AG10803 (cell line): Measurements from ENCODE around the gene SORBS2.
A peak's percentile ranks its signal among the peaks of the same experiment; 100 is the strongest.

Experiments used
- DNase-seq: peaks from one replicate; pipeline ENCODE4 v3.0.0; 2010; ENCODE audit warnings: low read depth
- H3K4me3 ChIP-seq: 2 replicates; pipeline ENCODE4 v1.5.1; 2011; ENCODE audit warnings: mild to moderate bottlenecking, low read length, control low read depth
- TF ChIP-seq, protein P1 (sequence below): conservative IDR thresholded peaks from 2 replicates; pipeline ENCODE4 v1.5.1; 2011; ENCODE audit warnings: mild to moderate bottlenecking, low read length, control low read depth, inconsistent platforms

Gene SORBS2

DNA sequence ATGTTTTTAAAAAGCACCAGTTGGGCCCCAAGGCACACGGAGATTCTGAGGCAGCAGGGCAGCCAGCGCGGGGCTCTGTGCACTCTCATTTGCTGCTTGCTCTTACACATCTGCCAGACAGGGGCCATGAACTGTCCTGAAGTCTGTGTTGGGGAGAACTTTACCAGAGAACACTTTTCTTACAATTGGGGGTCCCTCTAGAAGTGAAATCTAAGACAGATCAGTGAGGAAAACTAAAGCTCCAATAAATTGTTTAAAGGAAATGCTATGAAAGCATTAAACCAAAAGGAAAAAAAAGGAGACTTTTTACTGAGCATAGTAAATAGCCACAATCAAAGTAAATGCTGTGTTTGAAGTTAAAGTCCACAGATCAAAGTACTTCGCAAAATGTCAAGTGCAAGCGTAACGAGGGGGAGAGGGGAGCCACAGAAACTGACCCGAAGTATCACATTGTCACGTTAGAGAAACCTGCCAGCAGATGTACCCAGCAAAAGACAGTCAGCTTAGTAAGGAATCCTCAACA is 37.8 kb downstream of the SORBS2 start:
- peak overlapping the region; percentile 18 for H3K4me3 ChIP-seq
- TF ChIP-seq, protein P1, sequence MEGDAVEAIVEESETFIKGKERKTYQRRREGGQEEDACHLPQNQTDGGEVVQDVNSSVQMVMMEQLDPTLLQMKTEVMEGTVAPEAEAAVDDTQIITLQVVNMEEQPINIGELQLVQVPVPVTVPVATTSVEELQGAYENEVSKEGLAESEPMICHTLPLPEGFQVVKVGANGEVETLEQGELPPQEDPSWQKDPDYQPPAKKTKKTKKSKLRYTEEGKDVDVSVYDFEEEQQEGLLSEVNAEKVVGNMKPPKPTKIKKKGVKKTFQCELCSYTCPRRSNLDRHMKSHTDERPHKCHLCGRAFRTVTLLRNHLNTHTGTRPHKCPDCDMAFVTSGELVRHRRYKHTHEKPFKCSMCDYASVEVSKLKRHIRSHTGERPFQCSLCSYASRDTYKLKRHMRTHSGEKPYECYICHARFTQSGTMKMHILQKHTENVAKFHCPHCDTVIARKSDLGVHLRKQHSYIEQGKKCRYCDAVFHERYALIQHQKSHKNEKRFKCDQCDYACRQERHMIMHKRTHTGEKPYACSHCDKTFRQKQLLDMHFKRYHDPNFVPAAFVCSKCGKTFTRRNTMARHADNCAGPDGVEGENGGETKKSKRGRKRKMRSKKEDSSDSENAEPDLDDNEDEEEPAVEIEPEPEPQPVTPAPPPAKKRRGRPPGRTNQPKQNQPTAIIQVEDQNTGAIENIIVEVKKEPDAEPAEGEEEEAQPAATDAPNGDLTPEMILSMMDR = no peak
- DNase-seq = no peak

DNA sequence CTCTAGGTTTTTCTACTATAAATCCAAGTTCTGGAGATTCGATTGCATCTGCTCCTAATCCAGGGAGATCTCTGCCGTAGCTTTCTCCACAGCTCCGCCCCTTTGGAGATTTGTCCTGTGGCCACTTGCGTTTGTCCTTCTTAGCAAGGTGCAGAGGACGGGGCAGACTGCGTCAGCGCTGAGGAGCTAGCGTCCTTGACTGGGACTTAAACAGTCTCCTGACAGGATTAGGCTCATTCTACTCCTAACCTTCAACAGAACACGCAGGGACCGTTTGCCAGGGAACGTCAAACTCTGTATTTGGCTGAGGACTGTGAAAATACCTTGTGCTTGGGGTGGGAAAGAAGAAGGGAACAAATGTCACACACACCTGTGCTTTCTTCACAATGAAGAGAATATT is 38.6 kb downstream of the SORBS2 start:
- no peak for DNase-seq
- TF ChIP-seq, protein P1 = no peak
- H3K4me3 ChIP-seq = no peak overlapping the region

DNA sequence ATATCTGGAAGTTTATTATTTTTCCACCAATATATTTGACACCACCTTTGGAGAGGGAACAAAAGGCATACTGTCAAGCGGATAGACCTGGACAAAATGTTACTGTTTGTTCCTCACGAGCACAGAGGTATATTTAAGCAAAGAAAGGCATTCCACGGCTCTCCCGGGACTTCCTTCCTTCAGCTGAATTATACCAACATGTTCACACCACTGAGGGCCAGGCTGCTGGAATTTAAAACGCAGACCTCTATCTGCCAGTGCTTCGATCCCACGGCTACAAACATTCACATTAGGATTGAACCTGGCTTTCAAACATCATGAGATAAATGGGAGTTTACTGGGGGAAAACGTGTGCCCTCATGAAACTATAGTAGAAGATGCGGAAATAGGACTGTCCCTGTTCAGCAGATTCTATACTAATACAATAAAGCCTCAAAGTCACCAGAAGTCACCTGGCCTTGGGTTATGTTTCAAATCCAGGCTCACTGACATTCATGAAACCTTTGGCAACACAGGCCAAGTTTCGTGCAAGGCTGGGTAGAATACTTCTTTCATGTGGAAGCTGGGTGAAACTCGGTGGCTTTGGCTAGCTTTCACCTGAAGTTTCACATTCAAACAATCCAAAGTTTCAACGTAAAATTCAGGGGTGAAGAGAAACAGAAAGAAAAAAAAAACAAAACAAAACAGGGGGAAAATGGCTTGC is 39.5 kb downstream of the SORBS2 start:
- no peak for DNase-seq
- no peak overlapping the region for H3K4me3 ChIP-seq
- TF ChIP-seq, protein P1 = no peak

DNA sequence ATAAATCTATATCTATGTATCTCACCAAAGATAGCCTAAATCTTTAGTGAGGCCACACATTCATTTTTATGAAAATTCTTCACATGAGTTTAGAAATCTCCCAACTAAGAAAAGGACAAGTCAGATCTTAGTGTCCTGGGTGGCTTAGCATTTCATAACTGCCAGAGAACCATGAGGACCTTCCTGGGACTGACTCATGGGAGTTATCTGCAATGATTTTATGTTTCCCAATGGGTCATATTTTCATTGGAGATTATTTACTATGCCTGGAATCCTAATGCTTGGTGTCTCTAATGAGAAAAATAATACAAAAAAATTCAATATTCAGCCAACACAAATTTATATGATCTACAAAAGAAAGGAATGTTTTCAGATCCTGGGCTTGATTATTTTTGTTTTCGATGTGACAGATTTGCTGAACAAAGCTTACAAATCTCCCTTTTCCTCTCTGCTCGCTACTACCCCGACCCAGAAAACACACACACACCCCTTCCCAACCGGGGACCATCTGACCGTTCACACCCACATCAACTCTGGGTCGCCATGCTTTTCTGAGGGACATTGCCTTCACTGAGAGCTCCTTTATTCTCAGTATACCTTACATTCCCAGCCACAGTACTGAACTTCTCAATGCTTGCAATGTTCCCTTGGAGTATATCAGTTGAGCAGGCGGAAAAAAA is 40.1 kb downstream of the SORBS2 start:
- TF ChIP-seq, protein P1 = no peak
- peak; percentile 47 for DNase-seq
- H3K4me3 ChIP-seq = no peak overlapping the region

DNA sequence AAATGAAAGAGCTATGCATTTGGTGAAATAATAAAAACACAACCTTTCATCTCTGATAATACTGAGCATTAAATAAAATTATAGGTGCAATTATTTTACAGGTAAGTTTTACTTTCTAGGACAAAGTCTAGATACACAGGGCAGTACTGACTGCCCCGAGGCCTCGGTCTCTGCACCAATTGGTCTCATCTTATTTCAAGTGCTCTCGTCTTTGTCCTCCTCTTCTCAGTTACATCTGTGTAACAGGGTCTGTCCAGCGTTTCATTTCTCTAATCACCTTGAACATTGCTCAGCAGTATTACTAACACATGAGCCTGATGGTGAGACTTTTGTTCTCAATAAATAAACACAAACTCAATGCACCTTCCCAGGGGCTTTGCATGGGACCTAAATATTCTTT is 44.5 kb downstream of the SORBS2 start:
- no peak for DNase-seq
- H3K4me3 ChIP-seq = no peak overlapping the region
- TF ChIP-seq, protein P1 = no peak

DNA sequence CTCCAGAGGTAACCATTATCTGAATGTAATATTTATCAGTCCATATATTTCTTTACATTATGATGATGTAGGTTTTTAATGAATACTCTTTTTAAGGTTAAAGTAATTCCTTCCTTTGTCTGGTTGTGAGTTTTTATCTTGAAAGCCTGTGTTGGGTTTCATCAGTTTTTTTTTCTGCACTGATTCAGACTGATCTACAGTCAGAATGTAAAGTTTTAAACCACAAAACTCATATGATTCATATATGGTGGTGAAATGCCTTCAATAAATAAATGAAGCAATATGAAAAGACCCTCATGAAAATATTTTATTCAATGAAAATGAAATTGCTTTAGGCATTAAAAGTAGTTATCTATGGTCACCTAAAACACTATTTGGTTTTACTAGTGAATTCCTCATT is 47.1 kb downstream of the SORBS2 start:
- TF ChIP-seq, protein P1 = no peak
- no peak for DNase-seq

More for the DNA sequence above, 47.1 kb downstream of the SORBS2 start:
- H3K4me3 ChIP-seq = no peak overlapping the region
